Smooth muscle cell (in vitro differentiated cells): ENCODE results near the gene KRT38. TPM values are rescaled to one million over a fixed set of nuclear protein-coding genes. Genes with fewer than 3 reads are reported as not detected.

ENCODE experiments used
- DNase-seq: peaks from one replicate; lab custom pipeline; 2025; ENCODE audit not compliant: unreplicated experiment; lab: John Stamatoyannopoulos, UW
- H2AFZ ChIP-seq: fragments of 200-600 bp; sonication (generic); 2 replicates; pipeline ENCODE4 v1.6.0; 2016; ENCODE audit warnings: antibody characterized with exemption, low read depth, mild to moderate bottlenecking
- H3F3A ChIP-seq: fragments of 200-600 bp; sonication (generic); 2 replicates; pipeline ENCODE4 v1.6.0; 2017; ENCODE audit warnings: antibody characterized with exemption, low read depth
- H3K27ac ChIP-seq: fragments of 200-600 bp; sonication (generic); 2 replicates; pipeline ENCODE4 v1.5.1; 2016; ENCODE audit warnings: low read depth, mild to moderate bottlenecking
- H3K27me3 ChIP-seq: fragments of 200-600 bp; sonication (generic); 2 replicates; pipeline ENCODE4 v1.6.1; 2016; ENCODE audit warnings: low read depth, mild to moderate bottlenecking
- H3K36me3 ChIP-seq: fragments of 200-600 bp; sonication (generic); 2 replicates; pipeline ENCODE4 v1.5.1; 2016; ENCODE audit warnings: low read depth
- H3K4me1 ChIP-seq: fragments of 200-600 bp; sonication (generic); 2 replicates; pipeline ENCODE4 v1.5.1; 2016; ENCODE audit warnings: low read depth
- H3K4me2 ChIP-seq: fragments of 200-600 bp; sonication (generic); 2 replicates; pipeline ENCODE4 v1.6.0; 2016; ENCODE audit warnings: mild to moderate bottlenecking
- H3K4me3 ChIP-seq: fragments of 200-600 bp; sonication (generic); 2 replicates; pipeline ENCODE4 v1.5.1; 2016; ENCODE audit warnings: mild to moderate bottlenecking
- H3K79me2 ChIP-seq: fragments of 200-600 bp; sonication (generic); 2 replicates; pipeline ENCODE4 v1.6.0; 2016; ENCODE audit warnings: low read depth, mild to moderate bottlenecking
- H3K9ac ChIP-seq: fragments of 200-600 bp; sonication (generic); 2 replicates; pipeline ENCODE4 v1.6.0; 2016; ENCODE audit warnings: low read depth
- H3K9me3 ChIP-seq: fragments of 200-600 bp; sonication (generic); replicated peaks from 2 replicates; pipeline ENCODE4 v1.5.1; 2016; ENCODE audit warnings: low read depth
- H4K20me1 ChIP-seq: fragments of 200-600 bp; sonication (generic); 2 replicates; pipeline ENCODE4 v1.6.0; 2016; ENCODE audit warnings: low read depth
- CTCF ChIP-seq: fragments of 200-600 bp; sonication (generic); IDR thresholded peaks from 2 replicates; pipeline ENCODE4 v1.5.1; 2017; ENCODE audit warnings: borderline replicate concordance, mild to moderate bottlenecking, antibody characterized with exemption; ENCODE audit not compliant: insufficient read depth, poor library complexity, severe bottlenecking
- WGBS: methylation state at CpG from one replicate; pipeline ENCODE4 v1.1.7; 2016; ENCODE audit warnings: low lambda C conversion rate; 5-methylcytosine and 5-hydroxymethylcytosine counted together
- polyA plus RNA-seq: library from polyadenylated mRNA; unstranded; fragments of >200 nt; fragmentation: Nextera tagmentation; extraction: Ambion mirVana; gene quantifications from 2 replicates; pipeline ENCODE4 v1.2.1, GENCODE V29; 2016
- total RNA-seq: library from RNA; depleted of rRNA; stranded (reverse); fragments of >200 nt; gene quantifications from 2 replicates; pipeline ENCODE4 v1.2.3, GENCODE V29; 2014

KRT38 gene
- total and polyA plus RNA-seq, 2 experiments from 2014 or later = not detected

DNA sequence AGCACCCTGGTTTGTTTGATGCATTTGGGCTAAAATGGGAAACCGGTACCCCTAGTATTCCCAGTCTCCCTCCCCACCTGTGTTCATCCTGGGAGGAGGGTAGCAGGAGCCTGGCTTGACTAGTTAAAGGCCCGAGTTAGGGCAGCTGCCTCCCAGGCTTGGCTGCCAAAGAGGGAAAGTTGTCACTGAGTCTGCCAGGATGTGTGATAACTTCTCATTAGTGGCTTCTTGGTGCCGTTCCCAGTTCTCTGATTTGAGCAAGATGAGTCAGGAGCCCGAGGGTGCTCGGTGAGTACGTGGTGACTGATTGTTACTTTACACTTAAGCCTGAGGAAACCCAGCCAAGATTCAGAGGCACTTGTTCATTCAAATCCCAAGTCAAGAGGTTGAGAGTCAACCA lies 23.9 kb upstream of the KRT38 start:
- Histone ChIP-seq H3K4me3 (no peak overlapping the region), H3F3A (no peaks in the 10 kb centered on the region), H3K79me2 (no peaks in the 10 kb centered on the region), H3K36me3 (no peaks in the 10 kb centered on the region), H3K9me3 (no peaks in the 10 kb centered on the region), H4K20me1 (no peaks in the 10 kb centered on the region), H3K9ac (no peak overlapping the region), H3K4me2 (no peak overlapping the region), H3K4me1 (no peaks in the 10 kb centered on the region), H3K27ac (no peak overlapping the region), H2AFZ (no peak overlapping the region), H3K27me3 (no peaks in the 10 kb centered on the region)
- 32% methylated on average over 6 of the region's 6 CpGs for WGBS
- DNase-seq = no peak
- no peak for TF ChIP-seq CTCF

DNA sequence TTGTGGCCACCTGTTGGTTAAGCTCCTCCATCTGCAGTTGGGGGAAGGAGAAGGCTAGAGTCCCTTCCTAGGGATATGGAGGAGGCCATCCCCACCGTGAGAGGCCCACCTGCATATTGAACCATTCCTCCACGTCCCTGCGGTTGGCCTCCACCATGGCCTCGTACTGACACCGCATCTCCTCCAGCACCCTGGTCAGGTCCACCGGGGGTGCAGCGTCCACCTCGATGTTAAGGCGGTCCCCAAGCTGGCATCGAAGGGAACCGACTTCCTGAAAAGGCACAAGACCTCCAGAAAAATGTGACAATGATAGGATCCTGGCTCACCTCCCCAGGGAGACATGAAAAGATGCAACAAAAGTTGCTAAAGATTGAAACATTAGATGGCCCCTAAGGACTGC lies 23.4 kb upstream of the KRT38 start:
- H3K36me3 ChIP-seq = no peaks in the 10 kb centered on the region
- no peak overlapping the region for H3K4me3 ChIP-seq
- H3K4me1 ChIP-seq = no peaks in the 10 kb centered on the region
- no peaks in the 10 kb centered on the region for H3K9me3 ChIP-seq
- WGBS = 98% methylated on average over 11 of the region's 11 CpGs
- H4K20me1 ChIP-seq = no peaks in the 10 kb centered on the region
- no peaks in the 10 kb centered on the region for H3K79me2 ChIP-seq
- no peak overlapping the region for H2AFZ ChIP-seq
- no peak for TF ChIP-seq CTCF
- no peaks in the 10 kb centered on the region for H3F3A ChIP-seq
- H3K27ac ChIP-seq = no peak overlapping the region
- DNase-seq = no peak
- H3K9ac ChIP-seq = no peak overlapping the region
- H3K27me3 ChIP-seq = no peaks in the 10 kb centered on the region
- H3K4me2 ChIP-seq = no peak overlapping the region

- Histone ChIP-seq H3F3A (no peaks in the 10 kb centered on the region), H3K4me1 (no peaks in the 10 kb centered on the region), H2AFZ (no peak overlapping the region), H3K9ac (no peak overlapping the region), H3K79me2 (no peaks in the 10 kb centered on the region), H3K9me3 (no peaks in the 10 kb centered on the region), H3K4me2 (no peak overlapping the region), H3K27me3 (no peaks in the 10 kb centered on the region), H4K20me1 (no peaks in the 10 kb centered on the region), H3K36me3 (no peaks in the 10 kb centered on the region), H3K27ac (no peak overlapping the region), H3K4me3 (no peak overlapping the region)
- WGBS = 95% methylated on average over 8 of the region's 8 CpGs
- DNase-seq = no peak
- TF ChIP-seq CTCF = no peak
These were observed 23.0 kb upstream of the KRT38 start for GRCh38 chr17:41463746-41464145.

- no peak for TF ChIP-seq CTCF
- H3K9me3 ChIP-seq = no peaks in the 10 kb centered on the region
- DNase-seq = no peak
- H3K79me2 ChIP-seq = no peaks in the 10 kb centered on the region
- H3K4me2 ChIP-seq = no peak overlapping the region
- no peaks in the 10 kb centered on the region for H3K36me3 ChIP-seq
- no peaks in the 10 kb centered on the region for H3K4me1 ChIP-seq
- no peaks in the 10 kb centered on the region for H3K27me3 ChIP-seq
- H3K27ac ChIP-seq = no peak overlapping the region
- no peaks in the 10 kb centered on the region for H3F3A ChIP-seq
- H4K20me1 ChIP-seq = no peaks in the 10 kb centered on the region
- H3K9ac ChIP-seq = no peak overlapping the region
- 82% methylated on average over 15 of the region's 15 CpGs for WGBS
- H3K4me3 ChIP-seq = no peak overlapping the region
- H2AFZ ChIP-seq = no peak overlapping the region
These were observed 21.9 kb upstream of the KRT38 start for GRCh38 chr17:41462705-41463104.
